IMR-90 (cell line): ENCODE data around the gene NALCN. TPM values are rescaled to one million over a fixed set of nuclear protein-coding genes. Genes with fewer than 3 reads are reported as not detected.

Source experiments
- ATAC-seq: fragments of 200-7000 bp; cut with Tn5 transposase; 2 replicates; pipeline ENCODE4 v1.9.1; 2020; ENCODE audit warnings: low read depth, mild to moderate bottlenecking, moderate library complexity
- BruUV-seq: library from RNA; stranded (reverse); fragments of 400-500 nt; replicated peaks from 2 replicates; lab custom pipeline; 2021; lab: Mats Ljungman, UMichigan
- CTCF ChIA-PET: fragments of 300-600 bp; formaldehyde crosslinking; extraction: SDS; loops from one replicate; lab custom pipeline; 2021; ENCODE audit warnings: antibody characterized with exemption; lab: Yijun Ruan, JAX
- POLR2A ChIA-PET: fragments of 300-600 bp; sonication (Branson Sonifier 250); formaldehyde crosslinking; loops from one replicate; lab custom pipeline; 2022; ENCODE audit warnings: antibody characterized with exemption; ENCODE audit not compliant: unreplicated experiment; lab: Charles Lee
- DNase-seq: peaks from one replicate; pipeline ENCODE4 v3.0.0; 2013
- H2AFZ ChIP-seq: replicated peaks from 2 replicates; pipeline ENCODE3; 2013; ENCODE audit warnings: low read length, mild to moderate bottlenecking; ENCODE audit not compliant: poor library complexity
- H2AK5ac ChIP-seq: 2 replicates; pipeline ENCODE4 v1.6.1; 2013; ENCODE audit warnings: low read depth, low read length, inconsistent platforms
- H2AK9ac ChIP-seq: replicated peaks from 2 replicates; pipeline ENCODE3; 2013; ENCODE audit warnings: mild to moderate bottlenecking, low read depth, low read length, moderate library complexity; ENCODE audit not compliant: poor library complexity
- H2BK120ac ChIP-seq: 2 replicates; pipeline ENCODE4 v1.6.1; 2013; ENCODE audit warnings: low read depth, low read length, inconsistent platforms
- H2BK15ac ChIP-seq: 3 replicates; pipeline ENCODE4 v1.6.1; 2013; ENCODE audit warnings: low read depth, low read length, inconsistent platforms
- H2BK20ac ChIP-seq: 2 replicates; pipeline ENCODE4 v1.6.1; 2013; ENCODE audit warnings: low read depth, mild to moderate bottlenecking, inconsistent platforms, low read length, moderate library complexity
- H2BK5ac ChIP-seq: 2 replicates; pipeline ENCODE4 v1.6.1; 2013; ENCODE audit warnings: mild to moderate bottlenecking, low read depth, low read length, inconsistent platforms; ENCODE audit not compliant: poor library complexity, severe bottlenecking
- H3K14ac ChIP-seq: replicated peaks from 2 replicates; pipeline ENCODE4 v1.6.1; 2013; ENCODE audit warnings: low read depth, low read length, inconsistent platforms
- H3K18ac ChIP-seq: 2 replicates; pipeline ENCODE4 v1.6.1; 2013; ENCODE audit warnings: low read depth, low read length, control low read depth
- H3K23ac ChIP-seq: 2 replicates; pipeline ENCODE4 v1.6.1; 2013; ENCODE audit warnings: low read depth, low read length, inconsistent platforms
- H3K27ac ChIP-seq: 2 replicates; pipeline ENCODE4 v1.5.1; 2013; ENCODE audit warnings: mild to moderate bottlenecking, control low read depth, low read length; ENCODE audit not compliant: insufficient read depth
- H3K27me3 ChIP-seq: 2 replicates; pipeline ENCODE4 v1.6.1; 2013; ENCODE audit warnings: low read length; ENCODE audit not compliant: control insufficient read depth, insufficient read depth
- H3K36me3 ChIP-seq: 2 replicates; pipeline ENCODE4 v1.6.1; 2013; ENCODE audit warnings: low read length, mixed read lengths; ENCODE audit not compliant: control insufficient read depth, insufficient read depth
- H3K4ac ChIP-seq: 2 replicates; pipeline ENCODE4 v1.6.1; 2013; ENCODE audit warnings: low read depth, low read length, inconsistent platforms
- H3K4me1 ChIP-seq: 2 replicates; pipeline ENCODE4 v1.6.1; 2013; ENCODE audit warnings: low read length, mixed read lengths; ENCODE audit not compliant: control insufficient read depth, insufficient read depth
- H3K4me2 ChIP-seq: 2 replicates; pipeline ENCODE4 v1.6.1; 2013; ENCODE audit warnings: low read depth, mild to moderate bottlenecking, control low read depth, low read length, moderate library complexity
- H3K4me3 ChIP-seq: 2 replicates; pipeline ENCODE4 v1.5.1; 2013; ENCODE audit warnings: low read depth, mild to moderate bottlenecking, control low read depth, low read length, moderate library complexity; ENCODE audit not compliant: insufficient read depth
- H3K56ac ChIP-seq: 2 replicates; pipeline ENCODE4 v1.6.1; 2013; ENCODE audit warnings: low read length, inconsistent platforms; ENCODE audit not compliant: insufficient read depth; ENCODE audit errors: extremely low read depth
- H3K79me1 ChIP-seq, 2 experiments: 2 replicates each; pipeline ENCODE4 v1.6.1; 2013; ENCODE audit warnings: low read length in 2 of 2, inconsistent platforms in 1 of 2, low read depth in 1 of 2
- H3K9ac ChIP-seq: 2 replicates; pipeline ENCODE4 v1.6.1; 2013; ENCODE audit warnings: low read depth, low read length, control low read depth
- H3K9me1 ChIP-seq: 2 replicates; pipeline ENCODE4 v1.6.1; 2013; ENCODE audit warnings: low read length, inconsistent platforms; ENCODE audit not compliant: insufficient read depth
- H3K9me3 ChIP-seq: 2 replicates; pipeline ENCODE4 v1.6.1; 2013; ENCODE audit warnings: low read length; ENCODE audit not compliant: control insufficient read depth, insufficient read depth
- H4K20me1 ChIP-seq: 2 replicates; pipeline ENCODE4 v1.6.1; 2013; ENCODE audit warnings: low read length, inconsistent platforms; ENCODE audit not compliant: insufficient read depth
- H4K5ac ChIP-seq: 2 replicates; pipeline ENCODE4 v1.6.1; 2013; ENCODE audit warnings: mild to moderate bottlenecking, low read depth, low read length, control low read depth
- H4K8ac ChIP-seq, 2 experiments: 2 replicates each; pipeline ENCODE4 v1.6.1; 2013; ENCODE audit warnings: low read depth in 2 of 2, low read length in 2 of 2, control low read depth in 1 of 2, inconsistent platforms in 1 of 2
- H4K91ac ChIP-seq: 2 replicates; pipeline ENCODE4 v1.6.1; 2013; ENCODE audit warnings: low read depth, low read length, inconsistent platforms; ENCODE audit not compliant: insufficient read depth
- BHLHE40 ChIP-seq: fragments of 150-350 bp; IDR thresholded peaks from 2 replicates; pipeline ENCODE4 v1.6.1; 2016; ENCODE audit warnings: mild to moderate bottlenecking, low read depth, low read length
- CHD1 ChIP-seq: IDR thresholded peaks from 2 replicates; pipeline ENCODE4 v1.6.1; 2012; ENCODE audit warnings: low read depth, low read length, improper control_type of control experiment
- FOS ChIP-seq: fragments of 150-350 bp; IDR thresholded peaks from 2 replicates; pipeline ENCODE4 v1.6.1; 2016; ENCODE audit warnings: low read depth, low read length
- MAZ ChIP-seq: IDR thresholded peaks from 2 replicates; pipeline ENCODE4 v1.6.1; 2012; ENCODE audit warnings: low read depth, mild to moderate bottlenecking, low read length, improper control_type of control experiment, moderate library complexity, borderline replicate concordance
- RAD21 ChIP-seq: IDR thresholded peaks from 2 replicates; pipeline ENCODE4 v1.6.1; 2012; ENCODE audit warnings: low read length, improper control_type of control experiment
- RFX5 ChIP-seq: IDR thresholded peaks from 2 replicates; pipeline ENCODE4 v1.8.0; 2012; ENCODE audit warnings: low read depth, mild to moderate bottlenecking, low read length, moderate library complexity
- WGBS, 2 experiments: methylation state at CpG; one replicate each; pipeline versions ENCODE4 v1.1.5 to v1.1.7; 2013; ENCODE audit warnings: missing lambda C conversion rate in 2 of 2; ENCODE audit not compliant: insufficient read length in 1 of 2; ENCODE audit errors: extremely low coverage in 2 of 2; 5-methylcytosine and 5-hydroxymethylcytosine counted together
- dilution Hi-C: fragments of 300-500 bp; cut with HindIII; formaldehyde crosslinking; loops from one replicate; pipeline ENCODE4 v1.14.3; 2018; ENCODE audit warnings: low sequenced_read_pairs; ENCODE audit not compliant: unreplicated experiment
- in situ Hi-C: fragments of 300-500 bp; cut with MboI; formaldehyde crosslinking; loops from 3 replicates; pipeline ENCODE4 v1.14.3; 2019; ENCODE audit warnings: low sequenced_read_pairs, inconsistent platforms, mixed read lengths
- intact Hi-C: fragments of 100-400 bp; cut with micrococcal nuclease; formaldehyde crosslinking; loops from 2 replicates; pipeline ENCODE4 v1.10.0; 2022
- polyA plus RNA-seq, 3 experiments: library from polyadenylated mRNA; depleted of rRNA; stranded (reverse); fragments of >200 nt; gene quantifications; 2 replicates each; pipeline ENCODE4 v1.2.3, GENCODE V29; 2012; ENCODE audit warnings: low replicate concordance in 1 of 3
- total RNA-seq: library from RNA; depleted of rRNA; stranded (reverse); fragments of >200 nt; gene quantifications from 2 replicates; pipeline ENCODE4 v1.2.3, GENCODE V29; 2012
- TF ChIP-seq, protein P1 (sequence below): fragments of 150-350 bp; IDR thresholded peaks from 2 replicates; pipeline ENCODE4 v1.6.1; 2016; ENCODE audit warnings: low read depth, mild to moderate bottlenecking, low read length, moderate library complexity, borderline replicate concordance

Gene NALCN
- total and polyA plus RNA-seq, 2 of the 4 experiments (the other 2 are of a cell fraction): 2.9 to 4.8 TPM

DNA sequence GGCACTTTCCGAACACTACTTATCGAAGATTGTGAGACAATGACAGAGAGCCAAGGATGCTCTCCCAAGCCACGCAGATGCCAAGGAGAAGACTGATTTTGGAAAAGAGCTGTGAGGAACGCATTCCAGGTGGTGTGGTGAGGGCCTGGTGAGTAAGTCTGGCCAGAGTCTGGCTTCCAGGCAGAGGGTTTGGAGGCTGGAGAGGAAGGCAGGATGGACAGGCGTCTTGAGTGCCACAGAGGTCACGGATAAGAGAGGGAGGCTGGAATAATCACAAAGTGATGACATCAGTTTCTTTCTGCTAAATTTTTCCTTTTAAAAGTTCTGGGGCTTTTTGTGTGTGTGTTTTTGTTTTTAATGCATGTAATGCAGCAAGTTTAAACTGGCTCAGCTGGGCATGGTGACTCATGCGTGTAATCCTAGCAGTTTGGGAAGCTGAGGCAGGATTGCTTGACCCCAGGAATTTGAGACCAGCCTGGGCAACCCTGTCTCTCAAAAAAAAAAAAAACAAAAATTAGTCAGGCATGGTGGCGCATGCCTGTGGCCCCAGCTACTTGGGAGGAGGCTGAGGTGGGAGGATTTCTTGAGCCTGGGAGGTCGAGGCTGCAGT, 235.1 kb downstream of the NALCN start:
- H3K4ac ChIP-seq: no peak overlapping the region
- no peak overlapping the region for H4K8ac ChIP-seq
- no TSS peak for BruUV-seq
- H3K27me3 ChIP-seq: no peaks in the 10 kb centered on the region
- ATAC-seq (peak; percentile 62), DNase-seq (peak; percentile 15)
- in situ Hi-C loops: no loop called here
- no peak overlapping the region for H4K5ac ChIP-seq
- no peak overlapping the region for H2BK15ac ChIP-seq
- intact Hi-C loops: no loop called here
- H3K23ac ChIP-seq: no peak overlapping the region
- dilution Hi-C loops: no loop called here
- no peak overlapping the region for H2AK5ac ChIP-seq
- H3K4me1 ChIP-seq: peaks cover 3% of the 10 kb centered on the region
- H3K79me1 ChIP-seq: no peaks in the 10 kb centered on the region
- TF ChIP-seq RFX5: no peak
- TF ChIP-seq MAZ: no peak
- no peak for TF ChIP-seq RAD21
- no peak for TF ChIP-seq CHD1
- no peak for TF ChIP-seq BHLHE40
- TF ChIP-seq FOS: no peak
- TF ChIP-seq, protein P1, sequence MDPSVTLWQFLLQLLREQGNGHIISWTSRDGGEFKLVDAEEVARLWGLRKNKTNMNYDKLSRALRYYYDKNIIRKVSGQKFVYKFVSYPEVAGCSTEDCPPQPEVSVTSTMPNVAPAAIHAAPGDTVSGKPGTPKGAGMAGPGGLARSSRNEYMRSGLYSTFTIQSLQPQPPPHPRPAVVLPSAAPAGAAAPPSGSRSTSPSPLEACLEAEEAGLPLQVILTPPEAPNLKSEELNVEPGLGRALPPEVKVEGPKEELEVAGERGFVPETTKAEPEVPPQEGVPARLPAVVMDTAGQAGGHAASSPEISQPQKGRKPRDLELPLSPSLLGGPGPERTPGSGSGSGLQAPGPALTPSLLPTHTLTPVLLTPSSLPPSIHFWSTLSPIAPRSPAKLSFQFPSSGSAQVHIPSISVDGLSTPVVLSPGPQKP: no peak
- no peak overlapping the region for H4K91ac ChIP-seq
- H2BK120ac ChIP-seq: peak overlapping the region; percentile 47; the same call in 1 of the 2 replicates
- no peak overlapping the region for H3K4me3 ChIP-seq
- H3K18ac ChIP-seq: no peak overlapping the region
- H2BK20ac ChIP-seq: no peak overlapping the region
- no peak overlapping the region for H3K9ac ChIP-seq
- H3K56ac ChIP-seq: no peak overlapping the region
- no peak overlapping the region for H2BK5ac ChIP-seq
- H3K27ac ChIP-seq: no peak overlapping the region
- 56% methylated on average over 3 of the region's 9 CpGs; no CpG with 5 or more reads in 1 of the 2 experiments for WGBS, 2 experiments
- H3K36me3 ChIP-seq: no peaks in the 10 kb centered on the region
- H3K9me3 ChIP-seq: no peaks in the 10 kb centered on the region
- ChIA-PET CTCF (no interaction called here), POLR2A (no interaction called here)
- H4K20me1 ChIP-seq: no peaks in the 10 kb centered on the region
- H3K9me1 ChIP-seq: 0 out of 2 replicates have a peak, but pooled peaks cover 2% of the 10 kb centered on the region
- H3K4me2 ChIP-seq: no peak overlapping the region
- no peak overlapping the region for H3K14ac ChIP-seq
- H2AK9ac ChIP-seq: no peak overlapping the region
- peak overlapping the region; percentile 44 for H2AFZ ChIP-seq
